Activated T-helper 1 cell treated with anti-CD3 and anti-CD28 coated beads, Interleukin-12 subunit alpha, Interleukin-12 subunit beta, Interleukin-2, Interleukin-4 antibody, amounts not matched to agents 30 ng/mL and 10 ng/mL and 1 ng/mL, durations not matched to agents 14 hours and 24 hours and 36 hours (primary cell): ENCODE results near the gene SNAPIN. TPM values are rescaled to one million over a fixed set of nuclear protein-coding genes. Genes with fewer than 3 reads are reported as not detected.
"Not testable (repeated sequence)": the region's sequence is repeated elsewhere in the genome, so short reads cannot be mapped to it uniquely, and the experiment has no call there.

Experiments
- DNase-seq: peaks from one replicate; pipeline ENCODE4 v3.0.0; 2021; ENCODE audit warnings: low spot score
- H3K27ac Mint-ChIP-seq: one replicate; pipeline ENCODE4 v1.8.0; 2021; ENCODE audit warnings: mild to moderate bottlenecking, mixed read lengths
- H3K27me3 Mint-ChIP-seq: one replicate; pipeline ENCODE4 v1.8.0; 2022; ENCODE audit warnings: mild to moderate bottlenecking, moderate library complexity, mixed read lengths; ENCODE audit not compliant: insufficient read depth
- H3K36me3 Mint-ChIP-seq: one replicate; pipeline ENCODE4 v1.8.0; 2021; ENCODE audit warnings: low read depth, mixed read lengths
- H3K4me1 Mint-ChIP-seq: one replicate; pipeline ENCODE4 v1.8.0; 2021; ENCODE audit warnings: low read depth, mixed read lengths
- H3K4me3 Mint-ChIP-seq: one replicate; pipeline ENCODE4 v1.8.0; 2021; ENCODE audit warnings: mild to moderate bottlenecking, moderate library complexity, mixed read lengths
- H3K9me3 Mint-ChIP-seq: one replicate; pipeline ENCODE4 v1.8.0; 2021; ENCODE audit warnings: mixed read lengths
- intact Hi-C: fragments of 100-400 bp; cut with micrococcal nuclease; formaldehyde crosslinking; loops from one replicate; pipeline ENCODE4 v1.15.1; 2024
- total RNA-seq: library from RNA; stranded (reverse); gene quantifications from 2 replicates; pipeline ENCODE4 v1.2.3, GENCODE V29; 2022

SNAPIN gene
- total RNA-seq, 1 donor from 2014 or later, result 31.1 TPM

DNA sequence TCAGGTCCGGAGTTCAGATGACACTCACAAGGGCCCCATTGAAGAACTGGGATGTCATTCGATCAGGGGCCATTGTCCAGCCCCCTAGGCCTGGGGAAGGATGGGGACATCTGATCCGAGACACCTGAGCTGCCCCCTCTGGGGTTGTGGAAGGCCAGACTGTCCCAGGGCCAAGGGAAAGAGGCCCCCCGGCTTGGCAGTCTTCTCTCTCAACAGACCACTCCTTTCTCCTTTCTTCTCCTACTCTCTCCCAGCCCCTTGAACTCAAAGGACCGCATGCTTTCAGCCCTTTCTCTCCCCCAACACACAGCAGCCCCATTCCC lies 29.2 kb upstream of the SNAPIN start:
- H3K36me3 Mint-ChIP-seq, result peaks cover 4% of the 10 kb centered on the region
- no peaks in the 10 kb centered on the region for H3K9me3 Mint-ChIP-seq
- intact Hi-C loops, result no loop called here
- DNase-seq, result no peak
- H3K4me3 Mint-ChIP-seq, result no peak overlapping the region
- no peaks in the 10 kb centered on the region for H3K27me3 Mint-ChIP-seq
- H3K27ac Mint-ChIP-seq, result no peak overlapping the region
- H3K4me1 Mint-ChIP-seq, result peaks cover 26% of the 10 kb centered on the region

DNA sequence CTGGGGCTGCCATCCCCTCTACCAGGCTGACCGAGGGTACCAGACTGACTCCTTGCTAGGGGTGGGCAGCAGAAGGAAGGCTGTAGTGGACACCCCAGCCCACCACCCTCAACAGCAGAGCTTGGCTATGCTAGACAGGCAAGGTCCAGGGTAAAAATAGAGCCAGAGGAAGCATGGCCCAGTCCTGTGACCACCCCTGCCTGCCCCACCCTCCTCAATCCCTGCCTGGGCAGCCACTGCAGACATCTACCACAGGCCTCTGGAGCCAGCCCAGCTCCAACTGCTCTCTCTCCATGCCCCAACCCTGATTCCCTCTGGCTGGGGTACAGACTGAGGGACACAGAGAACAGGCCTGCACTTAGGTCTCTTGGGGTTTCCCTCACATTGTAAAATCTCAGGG lies 28.5 kb upstream of the SNAPIN start:
- Mint-ChIP-seq H3K9me3 (no peaks in the 10 kb centered on the region), H3K4me1 (peaks cover 26% of the 10 kb centered on the region), H3K4me3 (no peak overlapping the region), H3K36me3 (peaks cover 7% of the 10 kb centered on the region), H3K27ac (no peak overlapping the region), H3K27me3 (no peaks in the 10 kb centered on the region)
- intact Hi-C loops, result loop anchor here (5.0 kb wide), 1 partner anchor 63 kb away; the partner anchor contains the start of gene S100A2
- DNase-seq, result no peak

DNA sequence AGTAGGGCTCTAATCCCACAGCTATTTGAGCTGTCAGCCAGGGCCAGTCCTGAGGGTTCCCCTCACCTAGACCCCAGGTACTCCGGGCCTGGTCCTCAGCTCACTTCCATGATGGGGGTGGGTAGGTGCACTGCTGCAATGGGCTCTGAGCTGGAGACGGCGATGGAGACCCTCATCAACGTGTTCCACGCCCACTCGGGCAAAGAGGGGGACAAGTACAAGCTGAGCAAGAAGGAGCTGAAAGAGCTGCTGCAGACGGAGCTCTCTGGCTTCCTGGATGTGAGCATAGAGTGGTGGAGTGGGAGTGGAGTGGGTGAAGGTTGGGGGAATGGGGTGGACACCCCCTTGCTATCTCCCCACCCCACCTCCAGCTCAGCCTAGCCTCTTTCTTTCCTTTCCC lies 28.1 kb upstream of the SNAPIN start:
- intact Hi-C loops, result loop anchor here (5.0 kb wide), 1 partner anchor 63 kb away; the partner anchor contains the start of gene S100A2
- no peak overlapping the region for H3K4me3 Mint-ChIP-seq
- peaks cover 8% of the 10 kb centered on the region for H3K36me3 Mint-ChIP-seq
- H3K9me3 Mint-ChIP-seq, result no peaks in the 10 kb centered on the region
- H3K4me1 Mint-ChIP-seq, result peaks cover 26% of the 10 kb centered on the region
- no peak overlapping the region for H3K27ac Mint-ChIP-seq
- no peak for DNase-seq
- no peaks in the 10 kb centered on the region for H3K27me3 Mint-ChIP-seq

DNA sequence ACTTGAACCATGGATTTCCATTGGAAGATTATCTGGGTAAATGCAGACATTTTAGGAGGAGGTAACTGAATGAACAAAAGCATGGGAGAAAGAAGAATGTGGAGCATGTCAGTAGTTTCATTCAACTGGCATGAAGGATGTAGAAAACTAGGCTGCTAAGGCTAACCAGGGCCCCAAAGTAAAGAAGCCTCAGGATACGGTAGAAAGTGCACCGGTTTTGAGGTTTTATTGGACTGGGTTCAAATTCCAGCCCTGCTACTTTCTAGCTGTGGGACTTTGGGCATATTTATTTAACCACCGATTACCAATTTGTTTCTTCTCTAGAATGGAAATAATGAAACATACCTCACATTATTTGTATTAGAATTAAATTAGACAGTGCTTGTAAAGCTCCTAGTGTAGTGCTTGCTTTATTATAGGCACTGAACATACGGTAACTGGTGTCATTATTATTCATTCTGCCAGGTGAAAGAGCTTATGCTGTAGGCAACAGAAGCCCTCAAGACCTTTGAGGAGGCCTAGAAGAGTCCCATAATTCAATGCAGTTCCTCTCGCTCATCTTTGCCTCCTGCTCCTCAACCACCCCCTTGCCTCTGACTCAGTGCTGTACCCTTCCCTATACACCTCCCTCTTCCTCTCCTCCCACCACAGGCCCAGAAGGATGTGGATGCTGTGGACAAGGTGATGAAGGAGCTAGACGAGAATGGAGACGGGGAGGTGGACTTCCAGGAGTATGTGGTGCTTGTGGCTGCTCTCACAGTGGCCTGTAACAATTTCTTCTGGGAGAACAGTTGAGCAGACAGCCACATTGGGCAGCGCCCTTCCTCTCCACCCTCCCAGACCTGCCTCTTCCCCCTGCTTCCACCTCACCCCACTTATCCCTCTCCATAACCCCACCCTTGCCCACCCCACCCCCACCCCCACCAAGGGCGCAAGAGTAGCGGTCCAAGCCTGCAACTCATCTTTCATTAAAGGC lies 27.2 kb upstream of the SNAPIN start:
- Mint-ChIP-seq H3K27ac (peak overlapping the region; percentile 63), H3K27me3 (no peaks in the 10 kb centered on the region), H3K4me3 (no peak overlapping the region), H3K36me3 (peaks cover 10% of the 10 kb centered on the region), H3K9me3 (no peaks in the 10 kb centered on the region), H3K4me1 (peaks cover 33% of the 10 kb centered on the region)
- DNase-seq, result no peak
- intact Hi-C loops, result loop anchor here (5.0 kb wide), 1 partner anchor 64 kb away; the partner anchor contains the start of gene S100A2

DNA sequence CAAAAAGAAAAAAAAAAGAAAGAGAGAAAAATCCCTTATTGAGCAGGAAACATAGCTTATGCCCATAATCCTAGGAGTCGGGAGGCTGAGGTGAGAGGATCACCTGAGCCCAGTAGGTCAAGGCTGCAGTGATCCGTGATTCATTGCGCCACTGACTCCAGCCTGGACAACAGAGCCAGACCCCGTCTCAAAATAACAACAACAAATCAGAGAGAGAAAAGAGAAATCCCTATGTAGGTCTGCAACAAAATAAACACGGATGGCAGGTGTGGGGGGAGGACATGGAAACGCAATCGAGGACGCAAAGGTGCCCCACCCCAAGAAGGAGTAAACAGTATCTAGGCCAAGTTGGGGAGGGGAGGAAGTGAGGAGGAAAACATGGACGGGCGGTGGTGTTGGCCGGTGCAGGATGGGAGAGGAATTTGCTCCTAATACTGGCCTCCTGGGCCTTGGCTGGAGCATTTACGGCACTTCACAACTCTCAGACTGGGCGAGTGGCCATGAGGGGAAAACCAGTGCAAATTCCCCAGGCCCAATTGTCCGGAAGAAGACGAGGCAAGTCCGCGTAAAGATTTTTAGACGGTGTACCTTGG lies 25.2 kb upstream of the SNAPIN start:
- Mint-ChIP-seq H3K9me3 (no peaks in the 10 kb centered on the region), H3K36me3 (peaks cover 21% of the 10 kb centered on the region), H3K27me3 (no peaks in the 10 kb centered on the region), H3K4me3 (peak overlapping the region; percentile 97), H3K4me1 (peaks cover 45% of the 10 kb centered on the region), H3K27ac (peak overlapping the region; percentile 100)
- intact Hi-C loops, result loop anchor here (1.0 to 5.0 kb wide), 4 partner anchors 16 to 97 kb away; partner anchors contain the start of genes S100A2 and S100A4
- DNase-seq, result peak; percentile 12

DNA sequence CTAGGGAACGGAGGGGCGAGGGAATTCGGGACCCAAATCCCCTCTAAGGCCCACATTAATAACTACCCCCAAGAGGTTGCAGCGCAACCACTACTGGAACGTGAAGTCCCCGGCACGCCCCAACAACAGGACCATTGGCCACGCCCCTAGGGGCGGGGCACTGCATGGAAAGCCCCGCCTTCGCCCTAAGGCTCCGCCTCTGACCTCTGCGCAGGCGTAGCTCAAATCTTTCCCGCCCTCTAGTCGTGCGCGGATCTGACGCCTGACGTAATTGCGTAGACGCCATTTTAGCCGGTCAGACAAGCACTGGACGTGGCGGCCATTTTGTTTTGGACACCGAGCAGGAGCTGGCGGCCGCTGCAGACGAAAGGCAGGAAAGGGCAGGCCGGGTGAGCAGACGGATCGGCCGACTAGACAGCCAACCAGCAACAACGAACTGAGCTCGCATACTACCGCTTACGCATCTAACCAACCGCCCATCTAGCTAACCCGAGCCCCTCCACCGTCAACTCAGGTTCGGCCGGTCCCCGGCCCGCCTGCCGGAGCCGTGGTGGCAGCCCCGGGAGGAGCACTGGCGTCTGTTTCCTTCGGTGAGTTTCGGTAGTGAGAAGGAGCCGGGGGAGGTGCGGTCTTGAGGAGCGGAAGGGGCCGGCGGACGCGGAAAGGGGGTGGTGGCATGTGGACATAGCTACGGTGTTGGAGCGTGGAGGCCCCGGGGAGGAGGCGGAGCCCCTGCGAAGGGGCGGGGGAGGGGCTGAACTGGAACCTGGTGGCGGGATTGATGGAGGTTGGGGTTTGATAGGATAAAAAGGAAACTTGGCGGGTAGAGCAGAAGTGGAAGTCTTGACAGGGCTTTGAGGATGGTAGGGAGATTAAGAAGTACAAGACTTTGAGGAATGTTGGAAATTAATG lies 24.5 kb upstream of the SNAPIN start, which contains the start of gene CHTOP:
Gene CHTOP (plus strand): TSS at position 313 of the 912 bp plus-strand sequence. CDS start 2,523 bp downstream, outside the sequence.
- H3K27ac Mint-ChIP-seq, result peak within 1 kb of the TSS; percentile 100
- H3K36me3 Mint-ChIP-seq, result peaks cover 23% of the 10 kb centered on the region
- H3K4me3 Mint-ChIP-seq, result peak within 1 kb of the TSS; percentile 97
- peaks cover 45% of the 10 kb centered on the region for H3K4me1 Mint-ChIP-seq
- peak; percentile 96 for DNase-seq
- intact Hi-C loops, result loop anchor here (1.0 to 5.0 kb wide), 9 partner anchors 17 to 149 kb away; partner anchors contain the start of genes S100A2, S100A4 and SNAPIN
- no peaks in the 10 kb centered on the region for H3K9me3 Mint-ChIP-seq
- H3K27me3 Mint-ChIP-seq, result no peaks in the 10 kb centered on the region

DNA sequence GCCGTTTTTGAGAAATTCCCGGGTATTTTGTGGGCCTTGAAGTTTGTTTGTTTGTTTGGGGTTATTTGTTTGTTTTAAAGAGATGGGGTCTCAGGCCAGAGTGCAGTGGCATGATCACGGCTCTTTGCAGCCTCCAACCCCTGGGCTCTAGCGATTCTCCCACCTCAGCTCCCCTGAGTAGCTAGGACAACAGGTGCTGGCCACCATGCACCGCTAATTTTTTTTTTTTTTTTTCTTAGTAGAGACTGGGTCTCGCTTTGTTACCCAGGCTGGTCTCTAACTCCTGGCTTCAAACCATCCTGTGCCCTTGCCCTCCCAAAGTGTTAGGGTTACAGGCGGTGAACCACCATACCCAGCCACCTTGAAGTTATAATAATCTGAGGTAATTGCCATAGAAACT lies 22.6 kb upstream of the SNAPIN start:
- Mint-ChIP-seq H3K9me3 (no peaks in the 10 kb centered on the region), H3K36me3 (peaks cover 30% of the 10 kb centered on the region), H3K4me3 (peak overlapping the region; percentile 74), H3K27me3 (no peaks in the 10 kb centered on the region), H3K4me1 (peaks cover 42% of the 10 kb centered on the region), H3K27ac (peak overlapping the region; percentile 40)
- intact Hi-C loops, result loop anchor here (2.0 kb wide), 1 partner anchor 147 kb away; no protein-coding TSS in a partner anchor
- no peak for DNase-seq

DNA sequence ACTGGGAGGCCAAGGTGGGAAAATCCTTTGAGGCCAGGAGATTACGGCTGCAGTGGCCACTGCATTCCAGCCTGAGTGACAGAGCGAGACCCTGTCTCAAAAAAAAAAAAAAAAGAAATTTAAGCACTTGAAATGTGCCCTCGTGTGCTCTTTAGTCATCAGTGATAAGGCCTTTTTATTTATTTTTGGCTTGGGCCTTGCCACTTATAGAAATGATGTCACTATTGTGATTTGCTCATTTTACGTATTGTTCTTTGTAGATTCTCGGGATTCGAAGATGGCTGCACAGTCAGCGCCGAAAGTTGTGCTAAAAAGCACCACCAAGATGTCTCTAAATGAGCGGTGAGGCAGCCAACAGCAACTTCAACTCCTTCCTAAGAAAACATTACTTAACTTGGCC lies 22.2 kb upstream of the SNAPIN start:
- Mint-ChIP-seq H3K4me3 (peak overlapping the region; percentile 74), H3K27ac (no peak overlapping the region), H3K4me1 (peaks cover 42% of the 10 kb centered on the region), H3K9me3 (no peaks in the 10 kb centered on the region), H3K27me3 (no peaks in the 10 kb centered on the region), H3K36me3 (peaks cover 33% of the 10 kb centered on the region)
- intact Hi-C loops, result no loop called here
- no peak for DNase-seq

DNA sequence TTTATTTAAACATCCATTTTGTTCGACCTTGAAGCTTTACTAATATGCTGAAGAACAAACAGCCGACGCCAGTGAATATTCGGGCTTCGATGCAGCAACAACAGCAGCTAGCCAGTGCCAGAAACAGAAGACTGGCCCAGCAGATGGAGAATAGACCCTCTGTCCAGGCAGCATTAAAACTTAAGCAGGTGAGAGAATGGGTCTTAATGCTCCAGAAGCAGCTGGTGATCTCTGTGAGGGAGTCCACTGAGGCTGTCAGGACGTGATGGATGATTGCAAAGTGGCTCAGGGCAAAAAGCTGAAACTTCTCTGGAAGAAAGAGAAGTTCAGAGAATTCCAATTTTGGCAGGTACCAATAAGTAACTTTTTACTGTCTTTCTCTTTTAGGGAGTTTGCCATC lies 20.2 kb upstream of the SNAPIN start:
- no peaks in the 10 kb centered on the region for H3K9me3 Mint-ChIP-seq
- no peak for DNase-seq
- peaks cover 46% of the 10 kb centered on the region for H3K36me3 Mint-ChIP-seq
- H3K4me3 Mint-ChIP-seq, result no peak overlapping the region
- intact Hi-C loops, result no loop called here
- no peak overlapping the region for H3K27ac Mint-ChIP-seq
- no peaks in the 10 kb centered on the region for H3K27me3 Mint-ChIP-seq
- H3K4me1 Mint-ChIP-seq, result peaks cover 38% of the 10 kb centered on the region

DNA sequence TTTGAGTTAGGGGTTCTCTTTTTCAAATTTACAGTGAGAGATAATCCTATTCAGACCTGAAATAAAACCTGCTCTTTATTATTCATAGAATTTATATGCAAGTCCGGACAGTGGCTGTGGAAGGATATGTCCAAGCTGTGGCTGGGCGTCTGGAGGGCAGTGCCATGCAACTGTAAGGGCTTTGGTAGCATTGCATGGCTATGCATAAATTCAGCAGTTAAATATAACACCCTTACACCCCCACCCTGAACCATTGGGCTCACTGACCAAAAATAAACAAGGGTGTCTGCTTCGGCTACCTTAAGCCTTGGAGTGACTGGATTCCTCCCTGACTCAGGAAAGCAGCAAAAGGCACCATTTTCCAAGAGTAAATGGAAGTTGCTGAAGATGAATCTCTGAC lies 19.2 kb upstream of the SNAPIN start:
- Mint-ChIP-seq H3K36me3 (peaks cover 52% of the 10 kb centered on the region), H3K4me1 (peaks cover 38% of the 10 kb centered on the region), H3K4me3 (no peak overlapping the region), H3K9me3 (no peaks in the 10 kb centered on the region), H3K27ac (no peak overlapping the region), H3K27me3 (no peaks in the 10 kb centered on the region)
- intact Hi-C loops, result no loop called here
- no peak for DNase-seq

DNA sequence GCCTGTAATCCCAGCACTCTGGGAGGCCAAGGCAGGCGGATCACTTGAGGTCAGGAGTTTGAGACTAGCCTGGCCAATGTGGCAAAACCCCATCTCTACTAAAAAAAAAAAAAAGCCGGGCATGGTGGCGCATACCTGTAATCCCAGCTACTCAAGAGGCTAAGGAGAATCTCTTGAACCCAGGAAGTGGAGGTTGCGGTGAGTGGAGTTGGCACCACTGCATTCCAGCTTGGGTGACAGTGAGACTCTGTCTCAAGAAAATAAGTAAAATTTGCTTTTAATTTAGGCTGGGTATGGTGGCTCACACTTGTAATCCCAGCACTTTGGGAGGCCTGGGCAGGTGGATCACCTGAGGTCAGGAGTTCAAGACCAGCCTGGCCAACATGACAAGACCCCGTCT lies 18.3 kb upstream of the SNAPIN start:
- intact Hi-C loops, DNase-seq, H3K27me3 Mint-ChIP-seq, H3K4me3 Mint-ChIP-seq, H3K9me3 Mint-ChIP-seq, H3K27ac Mint-ChIP-seq: not testable (repeated sequence)
- Mint-ChIP-seq H3K4me1 (peaks cover 38% of the 10 kb centered on the region), H3K36me3 (peaks cover 55% of the 10 kb centered on the region)

DNA sequence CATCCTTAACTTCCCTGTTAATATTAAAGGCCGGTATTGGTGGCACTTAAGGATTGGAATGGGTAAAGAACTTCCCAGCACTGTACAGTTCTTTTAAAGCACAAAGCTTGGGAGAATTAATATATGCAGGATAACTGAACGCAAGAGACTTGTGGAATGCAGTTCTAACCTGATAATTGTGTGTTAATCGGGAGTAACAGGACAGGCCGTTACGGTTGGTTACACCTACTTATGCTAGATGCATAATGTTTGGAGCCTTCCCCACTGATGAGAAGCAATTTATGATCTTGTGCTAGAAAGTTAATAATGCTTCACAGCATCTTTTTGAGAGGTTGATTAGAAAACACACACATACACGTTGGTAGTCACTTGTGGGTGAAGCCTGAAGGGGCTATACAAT lies 17.6 kb upstream of the SNAPIN start:
- no peak overlapping the region for H3K4me3 Mint-ChIP-seq
- H3K27me3 Mint-ChIP-seq, result no peaks in the 10 kb centered on the region
- H3K36me3 Mint-ChIP-seq, result peaks cover 62% of the 10 kb centered on the region
- no peaks in the 10 kb centered on the region for H3K9me3 Mint-ChIP-seq
- DNase-seq, result no peak
- H3K4me1 Mint-ChIP-seq, result peaks cover 40% of the 10 kb centered on the region
- no peak overlapping the region for H3K27ac Mint-ChIP-seq
- intact Hi-C loops, result no loop called here
